GM12878 (cell line): Measurements from ENCODE around the gene COASY. TPM values are rescaled to one million over a fixed set of nuclear protein-coding genes. Genes with fewer than 3 reads are reported as not detected.

Experiments
- ATAC-seq: fragments of 200-7000 bp; cut with Tn5 transposase; 3 replicates; pipeline ENCODE4 v1.9.1; 2020; ENCODE audit warnings: mild to moderate bottlenecking, moderate library complexity
- BruUV-seq: library from RNA; stranded (reverse); fragments of 400-500 nt; replicated peaks from 2 replicates; lab custom pipeline; 2021; lab: Mats Ljungman, UMichigan
- CTCF ChIA-PET: fragments of 300-600 bp; sonication (Branson Sonifier 250); formaldehyde crosslinking; extraction: SDS; loops from one replicate; lab custom pipeline; 2021; ENCODE audit warnings: inconsistent platforms; lab: Yijun Ruan, JAX
- POLR2A ChIA-PET: fragments of 350-600 bp; formaldehyde crosslinking; extraction: SDS; loops from one replicate; lab custom pipeline; 2021; ENCODE audit warnings: inconsistent platforms; lab: Charles Lee
- RAD21 ChIA-PET: fragments of 300-600 bp; sonication (Branson Sonifier 250); formaldehyde crosslinking; loops from one replicate; lab custom pipeline; 2023; ENCODE audit warnings: antibody characterized with exemption; ENCODE audit not compliant: unreplicated experiment; lab: Charles Lee
- SMC1A ChIA-PET: fragments of 300-600 bp; sonication (Branson Sonifier 250); formaldehyde crosslinking; loops from one replicate; lab custom pipeline; 2023; ENCODE audit not compliant: unreplicated experiment, uncharacterized antibody; lab: Charles Lee
- DNase-seq: peaks from one replicate; pipeline ENCODE4 v3.0.0-alpha.2; 2011; ENCODE audit warnings: low read depth, low spot score
- FAIRE-seq: peaks from 3 replicates; lab custom pipeline; 2011; peaks lifted over from hg19 to GRCh38; lab: Jason Lieb, UNC
- H2AFZ ChIP-seq: 2 replicates; pipeline ENCODE4 v1.6.0; 2011; ENCODE audit warnings: low read depth, low read length, control low read depth; ENCODE audit not compliant: control insufficient read depth
- H3K27ac ChIP-seq: 2 replicates; pipeline ENCODE4 v1.5.1; 2011; ENCODE audit warnings: control low read depth; ENCODE audit not compliant: control insufficient read depth, insufficient read depth
- H3K27me3 ChIP-seq, 2 experiments: replicated peaks in 1 of 2; 2 replicates each; pipeline versions ENCODE4 v1.6.0 to v1.6.1; 2011; ENCODE audit warnings: low read length in 1 of 2; ENCODE audit not compliant: control insufficient read depth in 2 of 2, insufficient read depth in 2 of 2
- H3K36me3 ChIP-seq, 2 experiments: 2 replicates each; pipeline ENCODE4 v1.5.1; 2011; ENCODE audit warnings: low read length in 1 of 2; ENCODE audit not compliant: control insufficient read depth in 2 of 2, insufficient read depth in 2 of 2
- H3K4me1 ChIP-seq: 2 replicates; pipeline ENCODE4 v1.6.1; 2011; ENCODE audit warnings: mild to moderate bottlenecking, low read length, moderate library complexity, mixed read lengths; ENCODE audit not compliant: control insufficient read depth, insufficient read depth
- H3K4me2 ChIP-seq: 2 replicates; pipeline ENCODE4 v1.6.0; 2011; ENCODE audit warnings: control low read depth; ENCODE audit not compliant: control insufficient read depth, insufficient read depth
- H3K4me3 ChIP-seq: fragments of 200-600 bp; sonication (generic); 2 replicates; pipeline ENCODE4 v1.5.1; 2016
- H3K79me2 ChIP-seq: 2 replicates; pipeline ENCODE4 v1.6.0; 2011; ENCODE audit warnings: low read length; ENCODE audit not compliant: control insufficient read depth, insufficient read depth
- H3K9ac ChIP-seq: 2 replicates; pipeline ENCODE4 v1.8.0; 2011; ENCODE audit warnings: low read length, control low read depth, mixed read lengths; ENCODE audit not compliant: control insufficient read depth, insufficient read depth
- H3K9me3 ChIP-seq: replicated peaks from 3 replicates; pipeline ENCODE4 v1.5.1; 2011; ENCODE audit warnings: mild to moderate bottlenecking, low read length; ENCODE audit not compliant: control insufficient read depth, insufficient read depth
- H4K20me1 ChIP-seq: 2 replicates; pipeline ENCODE4 v1.6.0; 2011; ENCODE audit not compliant: control insufficient read depth, insufficient read depth
- BHLHE40 ChIP-seq, 2 experiments: fragments of 450-650 bp in 1 of 2; IDR thresholded peaks; 2 replicates each; pipeline ENCODE4 v1.6.1; 2011 to 2017; ENCODE audit warnings: low read depth in 2 of 2, borderline replicate concordance in 1 of 2, improper control_type of control experiment in 1 of 2, low read length in 1 of 2, mild to moderate bottlenecking in 1 of 2
- FOS ChIP-seq: IDR thresholded peaks from 3 replicates; pipeline ENCODE4 v1.6.1; 2011; ENCODE audit warnings: borderline replicate concordance; ENCODE audit not compliant: insufficient read length; ENCODE audit errors: extremely low read depth
- HCFC1 ChIP-seq: fragments of 150-350 bp; IDR thresholded peaks from 2 replicates; pipeline ENCODE4 v1.6.1; 2014; ENCODE audit warnings: low read length
- HDGF ChIP-seq: fragments of 450-650 bp; IDR thresholded peaks from 2 replicates; pipeline ENCODE4 v1.6.1; 2016; ENCODE audit warnings: antibody characterized with exemption
- MTA2 ChIP-seq: fragments of 450-650 bp; IDR thresholded peaks from 2 replicates; pipeline ENCODE4 v1.6.1; 2016; ENCODE audit warnings: low read depth, mild to moderate bottlenecking, moderate library complexity
- MXI1 ChIP-seq: fragments of 150-350 bp; IDR thresholded peaks from 2 replicates; pipeline ENCODE4 v1.6.1; 2011; ENCODE audit warnings: low read depth, mild to moderate bottlenecking, inconsistent platforms, low read length, improper control_type of control experiment
- NFYB ChIP-seq: IDR thresholded peaks from 2 replicates; pipeline ENCODE4 v1.6.1; 2011; ENCODE audit warnings: low read depth, mild to moderate bottlenecking, low read length, improper control_type of control experiment, moderate library complexity; ENCODE audit not compliant: insufficient read depth
- RAD21 ChIP-seq: IDR thresholded peaks from 2 replicates; pipeline ENCODE4 v1.6.1; 2011; ENCODE audit warnings: mild to moderate bottlenecking, low read depth, low read length, moderate library complexity; ENCODE audit not compliant: insufficient read depth
- RUNX3 ChIP-seq: IDR thresholded peaks from 2 replicates; pipeline ENCODE4 v1.6.1; 2012; ENCODE audit warnings: low read length, inconsistent platforms
- ZBED1 ChIP-seq: IDR thresholded peaks from 2 replicates; pipeline ENCODE4 v1.6.1; 2016; ENCODE audit warnings: borderline replicate concordance
- ZSCAN29 ChIP-seq: fragments of 450-650 bp; IDR thresholded peaks from 2 replicates; pipeline ENCODE4 v1.6.1; 2017; ENCODE audit warnings: mild to moderate bottlenecking, moderate library complexity
- WGBS: methylation state at CpG from one replicate; pipeline ENCODE4 v1.1.6; 2016; ENCODE audit warnings: low lambda C conversion rate; ENCODE audit not compliant: insufficient replicate concordance, insufficient coverage; ENCODE audit errors: missing lambda C conversion rate; 5-methylcytosine and 5-hydroxymethylcytosine counted together
- in situ Hi-C: fragments of 300-500 bp; cut with MboI; formaldehyde crosslinking; loops from 9 replicates; pipeline ENCODE4 v1.14.3; 2018; ENCODE audit warnings: mixed read lengths
- intact Hi-C: fragments of 100-400 bp; cut with micrococcal nuclease; formaldehyde crosslinking; loops from one replicate; pipeline ENCODE4 v1.14.2; 2022; ENCODE audit not compliant: unreplicated experiment
- polyA plus RNA-seq, 11 experiments: library from polyadenylated mRNA; depleted of rRNA in 4 of 11; unstranded in 6 of 11; stranded (reverse) in 5 of 11; fragments of >200 nt; fragmentation: Nextera tagmentation in 4 of 11; fragmentation: Illumina TruSeq in 1 of 11; extraction: Ambion mirVana in 4 of 11; extraction: Trizol in 1 of 11; gene quantifications; 1 replicate in 1 of 11; 2 replicates in 10 of 11; pipeline versions ENCODE4 v1.2.1 to v1.2.3, GENCODE V29; 2011 to 2016; ENCODE audit warnings: inconsistent platforms in 2 of 11, missing spikeins in 2 of 11, low read depth in 1 of 11
- total RNA-seq, 4 experiments: library from RNA; depleted of rRNA in 3 of 4; stranded (reverse); fragments of >200 nt in 3 of 4; fragmentation: Illumina TruSeq in 1 of 4; extraction: Trizol in 1 of 4; gene quantifications; 2 replicates each; pipeline versions ENCODE4 v1.2.1 to v1.2.3, GENCODE V29; 2013 to 2021
- TF ChIP-seq, protein P1 (sequence below): IDR thresholded peaks from 2 replicates; pipeline ENCODE4 v1.6.1; 2012; ENCODE audit warnings: low read depth, low read length, improper control_type of control experiment

COASY gene
- total and polyA plus RNA-seq, 10 of the 15 experiments (the other 5 are each of a cell fraction or from before 2014, with no cell fraction given), result 18.6 to 93.9 (median 43.2) TPM

DNA sequence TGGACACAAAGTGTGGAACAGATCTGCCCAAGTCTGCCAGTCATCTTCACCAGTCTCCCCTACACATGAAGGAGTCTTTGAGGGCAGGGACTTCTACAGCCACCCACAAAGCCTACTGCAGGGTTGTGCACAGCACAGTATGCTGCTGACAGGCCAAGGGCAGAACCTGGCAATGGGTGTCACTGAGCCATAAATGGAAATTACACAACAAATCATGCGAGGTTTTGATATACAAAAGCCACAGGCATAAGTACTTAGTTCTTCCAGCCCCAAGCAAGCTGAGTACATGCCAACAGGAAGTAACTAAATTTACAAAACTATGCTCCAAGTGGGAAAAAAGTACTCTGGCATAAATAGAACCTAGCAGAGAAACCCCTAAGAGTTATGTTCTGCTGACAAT is 23.4 kb downstream of the COASY start:
- intact Hi-C loops, result no loop called here
- CTCF ChIA-PET, result interaction anchor here (1.4 to 3.4 kb wide), 3 partner anchors 23 to 94 kb away, joined by 6 to 34 read pairs (median 11); partner anchors contain the start of genes PLEKHH3, RETREG3 and TUBG1
- Histone ChIP-seq H3K4me3 (no peak overlapping the region), H3K27me3 (no peaks in the 10 kb centered on the region), H3K79me2 (peaks cover 3% of the 10 kb centered on the region), H3K9ac (no peak overlapping the region), H3K36me3 (peaks cover 30 to 56% of the 10 kb centered on the region in 2 experiments), H3K27ac (peak overlapping the region; percentile 60; the same call in 1 of the 2 replicates), H3K4me2 (no peak overlapping the region), H3K9me3 (no peaks in the 10 kb centered on the region), H3K4me1 (peaks cover 35% of the 10 kb centered on the region), H4K20me1 (no peaks in the 10 kb centered on the region), H2AFZ (no peak overlapping the region)
- in situ Hi-C loops, result no loop called here
- ATAC-seq (no peak), FAIRE-seq (no peak), DNase-seq (no peak)
- SMC1A ChIA-PET, result interaction anchor here (1.7 to 7.1 kb wide), 3 partner anchors 21 to 95 kb away, joined by 3 to 69 read pairs (median 14); partner anchors contain the start of genes CCR10, PLEKHH3, RETREG3 and TUBG1
- TF ChIP-seq HCFC1 (no peak), NFYB (no peak), ZSCAN29 (no peak), ZBED1 (no peak), HDGF (no peak), MXI1 (no peak), RUNX3 (no peak), RAD21 (no peak), FOS (no peak), MTA2 (no peak), BHLHE40 (IDR thresholded peaks at IDR 0.05; ENCODE audit: borderline replicate concordance in 1 of 2, low read depth in 2 of 2, low read length in 1 of 2) (no peak)
- TF ChIP-seq, protein P1, sequence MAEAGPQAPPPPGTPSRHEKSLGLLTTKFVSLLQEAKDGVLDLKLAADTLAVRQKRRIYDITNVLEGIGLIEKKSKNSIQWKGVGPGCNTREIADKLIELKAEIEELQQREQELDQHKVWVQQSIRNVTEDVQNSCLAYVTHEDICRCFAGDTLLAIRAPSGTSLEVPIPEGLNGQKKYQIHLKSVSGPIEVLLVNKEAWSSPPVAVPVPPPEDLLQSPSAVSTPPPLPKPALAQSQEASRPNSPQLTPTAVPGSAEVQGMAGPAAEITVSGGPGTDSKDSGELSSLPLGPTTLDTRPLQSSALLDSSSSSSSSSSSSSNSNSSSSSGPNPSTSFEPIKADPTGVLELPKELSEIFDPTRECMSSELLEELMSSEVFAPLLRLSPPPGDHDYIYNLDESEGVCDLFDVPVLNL, result no peak
- BruUV-seq, result no TSS peak
- RAD21 ChIA-PET, result interaction anchor here (0.6 to 3.6 kb wide), 7 partner anchors 7 to 125 kb away, joined by 3 to 30 read pairs (median 6); partner anchors contain the start of genes PLEKHH3, PSMC3IP, RETREG3 and TUBG1
- WGBS, result 44% methylated on average over 1 of the region's 1 CpG
- POLR2A ChIA-PET, result interaction anchor here (0.6 to 3.0 kb wide), 7 partner anchors 14 to 132 kb away, joined by 3 to 18 read pairs (median 8); partner anchors contain the start of genes NAGLU, PLEKHH3, RETREG3 and TUBG1
